ENCODE measurements around the gene JAZF1.

GRCh38 chr7:28201131-28201530 lies 20.5 kb upstream of the JAZF1 start:
- TF ChIP-seq POLR2A (IDR thresholded peaks at IDR 0.05), result no peak
- no peak for TF ChIP-seq CTCF (IDR thresholded peaks at IDR 0.05)
